Measurements from ENCODE around the gene C10orf105. TPM values are rescaled to one million over a fixed set of nuclear protein-coding genes. Genes with fewer than 3 reads are reported as not detected.
A peak's percentile ranks its signal among the peaks of the same experiment; 100 is the strongest.

Gene C10orf105, protein sequence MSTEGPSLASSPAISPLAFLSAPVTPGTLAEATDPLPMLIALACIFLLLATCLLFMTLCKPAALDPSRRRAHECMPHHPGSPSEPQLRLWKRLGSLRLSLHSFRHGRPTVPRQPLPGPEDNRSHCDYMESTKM
- total RNA-seq (under 0.01 TPM in 2 replicates), polyA plus RNA-seq (0.02 and 0.14 TPM in 2 replicates), polyA minus RNA-seq (ENCODE audit: low replicate concordance) (0.07 TPM in 1 of 2 replicates, not detected in the other)
- 0.02 and 0.07 TPM in 2 replicates for polyA plus RNA-seq (2012)

GRCh38 chr10:71719464-71720201 lies at the start of gene C10orf105:
Gene C10orf105 (minus strand): TSS chr10:71719778. CDS start chr10:71716337, 3,441 bp downstream.
- H3K4me3 ChIP-seq (replicated peaks in 1 of 4; ENCODE audit: control extremely low read depth in 1 of 4, insufficient read depth in 1 of 4, low read depth in 3 of 4, low read length in 4 of 4): no peak within 1 kb of the TSS
- no peaks in the 10 kb centered on the region for H4K20me1 ChIP-seq (ENCODE audit: control insufficient read depth, extremely low read depth, insufficient read depth, low read length)
- no peak for DNase-seq (ENCODE audit: low read depth in 2 of 2)
- no peaks in the 10 kb centered on the region for H3K9me3 ChIP-seq (ENCODE audit: control insufficient read depth, insufficient read depth, low read depth, low read length)
- H3K4me1 ChIP-seq (ENCODE audit: control insufficient read depth, extremely low read depth, insufficient read depth, low read length): no peaks in the 10 kb centered on the region
- H2AFZ ChIP-seq (ENCODE audit: low read length): no peak within 1 kb of the TSS
- no peaks in the 10 kb centered on the region for H3K36me3 ChIP-seq (ENCODE audit: control insufficient read depth, insufficient read depth, low read length)
- no peaks in the 10 kb centered on the region for H3K79me2 ChIP-seq (ENCODE audit: control insufficient read depth, insufficient read depth, low read length)
- TF ChIP-seq EZH2 (IDR thresholded peaks at IDR 0.05; ENCODE audit: low read length, missing control alignments): no peak
- TF ChIP-seq CTCF (conservative IDR thresholded peaks at IDR 0.05 in 1 of 2, IDR thresholded peaks at IDR 0.05 in 1 of 2; ENCODE audit: low read depth in 1 of 2, low read length in 2 of 2): no peak
- no peak within 1 kb of the TSS for H3K9ac ChIP-seq (ENCODE audit: insufficient read depth, low read length)
- H3K4me2 ChIP-seq (ENCODE audit: extremely low read depth, insufficient read depth, low read length): no peak within 1 kb of the TSS
- no peak within 1 kb of the TSS for H3K27ac ChIP-seq (ENCODE audit: insufficient read depth, low read length)
- peaks cover 3% of the 10 kb centered on the region for H3K27me3 ChIP-seq (ENCODE audit: control insufficient read depth, insufficient read depth, low read length)

GRCh38 chr10:71767420-71768035 lies 48.0 kb upstream of the C10orf105 start:
- Histone ChIP-seq H3K9ac (ENCODE audit: insufficient read depth, low read length) (peak overlapping the region; percentile 34), H2AFZ (ENCODE audit: low read length) (no peak overlapping the region), H3K27me3 (ENCODE audit: control insufficient read depth, insufficient read depth, low read length) (no peaks in the 10 kb centered on the region), H3K4me1 (ENCODE audit: control insufficient read depth, extremely low read depth, insufficient read depth, low read length) (peaks cover 54% of the 10 kb centered on the region), H4K20me1 (ENCODE audit: control insufficient read depth, extremely low read depth, insufficient read depth, low read length) (no peaks in the 10 kb centered on the region), H3K4me2 (ENCODE audit: extremely low read depth, insufficient read depth, low read length) (peak overlapping the region; percentile 63), H3K79me2 (ENCODE audit: control insufficient read depth, insufficient read depth, low read length) (peaks cover 2% of the 10 kb centered on the region), H3K27ac (ENCODE audit: insufficient read depth, low read length) (peak overlapping the region; percentile 74), H3K9me3 (ENCODE audit: control insufficient read depth, insufficient read depth, low read depth, low read length) (no peaks in the 10 kb centered on the region), H3K4me3 (replicated peaks in 1 of 4; ENCODE audit: control extremely low read depth in 1 of 4, insufficient read depth in 1 of 4, low read depth in 3 of 4, low read length in 4 of 4) (no peak overlapping the region), H3K36me3 (ENCODE audit: control insufficient read depth, insufficient read depth, low read length) (peaks cover 1% of the 10 kb centered on the region)
- DNase-seq (ENCODE audit: low read depth in 2 of 2): peak; percentile 27 to 42
- no peak for TF ChIP-seq EZH2 (IDR thresholded peaks at IDR 0.05; ENCODE audit: low read length, missing control alignments)
- no peak for TF ChIP-seq CTCF (conservative IDR thresholded peaks at IDR 0.05 in 1 of 2, IDR thresholded peaks at IDR 0.05 in 1 of 2; ENCODE audit: low read depth in 1 of 2, low read length in 2 of 2)

DNA sequence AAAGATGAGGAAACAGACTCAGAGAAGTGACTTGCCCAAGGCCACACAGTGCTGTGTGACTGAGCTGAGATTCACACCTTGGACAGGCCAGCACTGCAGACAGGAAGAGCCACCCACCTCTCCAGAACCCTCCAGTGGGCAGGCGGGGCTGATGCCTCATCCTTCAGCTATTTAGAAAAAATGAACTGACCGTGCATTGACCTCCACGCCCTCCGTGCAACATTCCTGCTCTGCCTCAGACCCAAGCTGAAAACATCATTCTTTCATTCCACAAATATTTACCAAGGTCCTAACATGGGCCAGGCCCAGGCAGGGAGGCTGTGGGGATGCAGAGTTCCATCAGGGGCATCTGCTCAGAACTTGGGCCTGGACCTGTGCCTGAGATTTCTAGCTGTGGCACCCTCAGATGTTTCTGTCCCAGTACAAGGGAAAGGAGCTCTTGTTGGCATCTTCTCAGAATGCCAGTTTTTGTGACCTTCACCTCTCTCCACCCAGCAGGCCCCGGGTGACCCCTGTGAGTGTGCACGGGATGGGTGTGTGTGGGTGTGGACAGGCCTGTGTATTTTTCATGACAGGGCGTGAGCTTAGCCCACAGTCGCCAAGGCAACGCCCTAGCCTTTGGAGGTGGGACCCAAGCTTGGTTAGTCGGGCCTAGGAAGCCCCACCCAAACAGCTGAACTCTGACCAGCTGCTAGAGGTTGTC lies 47.3 kb upstream of the C10orf105 start:
- peaks cover 1% of the 10 kb centered on the region for H3K36me3 ChIP-seq (ENCODE audit: control insufficient read depth, insufficient read depth, low read length)
- peaks cover 2% of the 10 kb centered on the region for H3K79me2 ChIP-seq (ENCODE audit: control insufficient read depth, insufficient read depth, low read length)
- H3K9me3 ChIP-seq (ENCODE audit: control insufficient read depth, insufficient read depth, low read depth, low read length): no peaks in the 10 kb centered on the region
- DNase-seq (ENCODE audit: low read depth in 2 of 2): peak; percentile 92 to 98
- no peak overlapping the region for H3K4me3 ChIP-seq (replicated peaks in 1 of 4; ENCODE audit: control extremely low read depth in 1 of 4, insufficient read depth in 1 of 4, low read depth in 3 of 4, low read length in 4 of 4)
- peak overlapping the region; percentile 74 for H3K27ac ChIP-seq (ENCODE audit: insufficient read depth, low read length)
- peaks cover 47% of the 10 kb centered on the region for H3K4me1 ChIP-seq (ENCODE audit: control insufficient read depth, extremely low read depth, insufficient read depth, low read length)
- TF ChIP-seq CTCF (conservative IDR thresholded peaks at IDR 0.05 in 1 of 2, IDR thresholded peaks at IDR 0.05 in 1 of 2; ENCODE audit: low read depth in 1 of 2, low read length in 2 of 2) (no peak), EZH2 (IDR thresholded peaks at IDR 0.05; ENCODE audit: low read length, missing control alignments) (no peak)
- peak overlapping the region; percentile 34 for H3K9ac ChIP-seq (ENCODE audit: insufficient read depth, low read length)
- peak overlapping the region; percentile 63 for H3K4me2 ChIP-seq (ENCODE audit: extremely low read depth, insufficient read depth, low read length)
- H4K20me1 ChIP-seq (ENCODE audit: control insufficient read depth, extremely low read depth, insufficient read depth, low read length): no peaks in the 10 kb centered on the region
- no peak overlapping the region for H2AFZ ChIP-seq (ENCODE audit: low read length)
- H3K27me3 ChIP-seq (ENCODE audit: control insufficient read depth, insufficient read depth, low read length): no peaks in the 10 kb centered on the region

All from fibroblast of lung (primary cell).